Neuronal stem cell (in vitro differentiated cells): ENCODE measurements around the gene GIT1.

ENCODE experiments used
- DNase-seq: peaks from one replicate; pipeline ENCODE4 v3.0.0-alpha.2; 2013; ENCODE audit warnings: low spot score
- H2AFZ ChIP-seq: one replicate; pipeline ENCODE4 v1.6.1; 2013; ENCODE audit warnings: mild to moderate bottlenecking, low read length, inconsistent platforms
- H2AK5ac ChIP-seq: 2 replicates; pipeline ENCODE4 v1.6.1; 2013; ENCODE audit warnings: low read depth, mild to moderate bottlenecking, inconsistent platforms, low read length, moderate library complexity, mixed read lengths
- H2BK120ac ChIP-seq: 2 replicates; pipeline ENCODE4 v1.6.1; 2013; ENCODE audit warnings: low read depth, mild to moderate bottlenecking, inconsistent platforms, low read length, moderate library complexity, mixed read lengths
- H2BK12ac ChIP-seq: one replicate; pipeline ENCODE4 v1.6.1; 2013; ENCODE audit warnings: low read length, inconsistent platforms
- H2BK15ac ChIP-seq: 2 replicates; pipeline ENCODE4 v1.6.1; 2013; ENCODE audit warnings: mild to moderate bottlenecking, low read length, inconsistent platforms, mixed read lengths
- H2BK5ac ChIP-seq: one replicate; pipeline ENCODE4 v1.6.1; 2013; ENCODE audit warnings: inconsistent platforms, mild to moderate bottlenecking, low read length, moderate library complexity
- H3K14ac ChIP-seq: one replicate; pipeline ENCODE4 v1.6.1; 2013; ENCODE audit warnings: low read length, inconsistent platforms
- H3K18ac ChIP-seq: 2 replicates; pipeline ENCODE4 v1.6.1; 2013; ENCODE audit warnings: low read length, inconsistent platforms
- H3K23ac ChIP-seq: 2 replicates; pipeline ENCODE4 v1.6.1; 2013; ENCODE audit warnings: low read depth, mild to moderate bottlenecking, mixed read lengths, low read length, inconsistent platforms; ENCODE audit not compliant: poor library complexity
- H3K27ac ChIP-seq: replicated peaks from 3 replicates; pipeline ENCODE4 v1.5.1; 2013; ENCODE audit warnings: low read length, inconsistent platforms
- H3K27me3 ChIP-seq, 3 experiments: 2 replicates each; pipeline ENCODE4 v1.6.1; 2013; ENCODE audit warnings: low read length in 3 of 3, mild to moderate bottlenecking in 2 of 3, inconsistent platforms in 1 of 3, low read depth in 1 of 3, mixed read lengths in 1 of 3, moderate library complexity in 1 of 3; ENCODE audit not compliant: control insufficient read depth in 3 of 3, insufficient read depth in 3 of 3
- H3K36me3 ChIP-seq, 2 donors: replicated peaks in 1 of 2; 2 replicates each; pipeline ENCODE4 v1.6.1; 2013; ENCODE audit warnings: low read length in 2 of 2; ENCODE audit not compliant: control insufficient read depth in 2 of 2, insufficient read depth in 2 of 2
- H3K4ac ChIP-seq: 2 replicates; pipeline ENCODE4 v1.6.1; 2013; ENCODE audit warnings: inconsistent platforms, mild to moderate bottlenecking, low read length, moderate library complexity
- H3K4me1 ChIP-seq, 2 donors: 1 replicate in 1 of 2; 2 replicates in 1 of 2; pipeline ENCODE4 v1.6.1; 2013; ENCODE audit warnings: low read length in 2 of 2, low read depth in 1 of 2; ENCODE audit not compliant: control insufficient read depth in 2 of 2, insufficient read depth in 1 of 2
- H3K4me2 ChIP-seq: one replicate; pipeline ENCODE4 v1.6.1; 2013; ENCODE audit warnings: mild to moderate bottlenecking, low read length, inconsistent platforms; ENCODE audit not compliant: insufficient read depth, poor library complexity, severe bottlenecking
- H3K4me3 ChIP-seq, 2 donors: 2 replicates each; pipeline ENCODE4 v1.5.1; 2013; ENCODE audit warnings: low read length in 2 of 2, mild to moderate bottlenecking in 2 of 2, inconsistent platforms in 1 of 2, moderate library complexity in 1 of 2
- H3K79me1 ChIP-seq: one replicate; pipeline ENCODE4 v1.6.1; 2013; ENCODE audit warnings: low read depth, mild to moderate bottlenecking, inconsistent platforms, low read length, moderate library complexity
- H3K9ac ChIP-seq: one replicate; pipeline ENCODE4 v1.6.1; 2013; ENCODE audit warnings: mild to moderate bottlenecking, low read depth, low read length, inconsistent platforms; ENCODE audit not compliant: poor library complexity
- H3K9me3 ChIP-seq, 2 donors: replicated peaks in 1 of 2; 2 replicates each; pipeline versions ENCODE3 to v1.6.1; 2013; ENCODE audit warnings: low read length in 2 of 2, mild to moderate bottlenecking in 2 of 2, inconsistent platforms in 1 of 2, low read depth in 1 of 2, mixed read lengths in 1 of 2, moderate library complexity in 1 of 2; ENCODE audit not compliant: control insufficient read depth in 2 of 2, insufficient read depth in 1 of 2
- H4K8ac ChIP-seq: one replicate; pipeline ENCODE4 v1.6.1; 2013; ENCODE audit warnings: low read depth, mild to moderate bottlenecking, inconsistent platforms, low read length, moderate library complexity
- H4K91ac ChIP-seq: one replicate; pipeline ENCODE4 v1.6.1; 2013; ENCODE audit warnings: low read length, low read depth, mild to moderate bottlenecking, inconsistent platforms; ENCODE audit not compliant: poor library complexity
- WGBS, 2 donors: extraction: QIAGEN DNeasy Blood & Tissue Kit; methylation state at CpG; one replicate each; pipeline ENCODE4 v1.1.7; 2013; ENCODE audit warnings: missing lambda C conversion rate in 2 of 2, mixed read lengths in 1 of 2; ENCODE audit not compliant: insufficient read length in 2 of 2, insufficient replicate concordance in 1 of 2; ENCODE audit errors: extremely low coverage in 2 of 2; 5-methylcytosine and 5-hydroxymethylcytosine counted together

Gene GIT1

DNA sequence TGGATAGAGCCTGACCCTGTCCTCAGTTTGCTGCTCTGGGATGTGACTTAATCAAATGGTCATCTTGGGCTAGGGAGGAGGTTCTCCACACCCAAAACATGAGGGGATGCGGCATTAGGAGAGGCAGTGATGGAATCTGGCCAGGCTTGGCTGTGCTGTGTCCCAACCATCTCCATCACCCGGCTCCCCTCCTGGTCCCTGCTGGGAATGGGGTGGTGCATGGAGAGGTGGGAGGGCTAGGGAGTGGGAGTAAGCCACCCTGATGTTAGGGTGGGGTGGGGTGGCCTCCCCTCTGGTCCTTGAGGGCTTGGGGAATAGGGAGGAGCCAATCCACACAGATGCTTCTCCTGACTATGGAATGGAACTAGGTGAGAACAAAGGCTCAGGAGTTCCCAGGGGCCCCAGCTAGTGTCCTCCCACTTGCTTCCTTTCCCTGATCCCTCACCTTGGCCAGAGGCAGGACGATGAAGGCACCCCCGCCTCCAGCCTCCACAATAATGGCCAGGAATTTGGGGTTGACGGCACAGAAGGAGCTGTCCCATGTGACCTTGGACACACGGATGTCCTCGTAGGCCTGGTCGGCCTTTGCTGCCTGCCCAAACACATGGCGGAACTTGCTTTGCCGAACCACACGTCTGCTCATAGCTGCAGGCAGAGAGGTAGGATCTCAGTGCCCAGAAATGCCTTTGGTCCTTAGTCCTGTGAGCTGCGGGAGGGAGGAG is 31.5 kb upstream of the GIT1 start:
- WGBS, 2 donors, result no CpG with 5 or more reads among the region's 12 CpGs
- no peak for DNase-seq
- peaks cover 10 to 22% of the 10 kb centered on the region in 2 donors for H3K4me1 ChIP-seq
- H3K4ac ChIP-seq, result no peak overlapping the region
- H3K27me3 ChIP-seq, result peaks cover 13 to 48% (median 15%) of the 10 kb centered on the region in 3 experiments
- peak overlapping the region; percentile 81 for H2AK5ac ChIP-seq
- H3K79me1 ChIP-seq, result no peaks in the 10 kb centered on the region
- no peak overlapping the region for H2BK5ac ChIP-seq
- H3K4me3 ChIP-seq, result no peak overlapping the region
- peaks cover 0 to 8% of the 10 kb centered on the region in 2 donors for H3K9me3 ChIP-seq
- no peak overlapping the region for H2AFZ ChIP-seq
- H3K4me2 ChIP-seq, result no peak overlapping the region
- H3K9ac ChIP-seq, result no peak overlapping the region
- H2BK12ac ChIP-seq, result no peak overlapping the region
- no peak overlapping the region for H2BK120ac ChIP-seq
- H3K14ac ChIP-seq, result no peak overlapping the region
- no peak overlapping the region for H3K27ac ChIP-seq
- H4K91ac ChIP-seq, result no peak overlapping the region
- no peak overlapping the region for H2BK15ac ChIP-seq
- H4K8ac ChIP-seq, result no peak overlapping the region
- H3K36me3 ChIP-seq, result no peaks in the 10 kb centered on the region
- no peak overlapping the region for H3K18ac ChIP-seq
- peak overlapping the region; percentile 45 for H3K23ac ChIP-seq

GRCh38 chr17:29620271-29620670 is 30.8 kb upstream of the GIT1 start:
- H4K8ac ChIP-seq, result no peak overlapping the region
- no CpG with 5 or more reads among the region's 4 CpGs for WGBS, 2 donors
- H3K18ac ChIP-seq, result no peak overlapping the region
- H3K27me3 ChIP-seq, result peaks cover 13 to 52% (median 16%) of the 10 kb centered on the region in 3 experiments
- H4K91ac ChIP-seq, result no peak overlapping the region
- H3K9ac ChIP-seq, result no peak overlapping the region
- no peak overlapping the region for H2BK5ac ChIP-seq
- H3K9me3 ChIP-seq, result peaks cover 0 to 9% of the 10 kb centered on the region in 2 donors
- DNase-seq, result no peak
- no peak overlapping the region for H2AK5ac ChIP-seq
- peaks cover 0 to 1% of the 10 kb centered on the region in 2 donors for H3K36me3 ChIP-seq
- no peak overlapping the region for H3K4me2 ChIP-seq
- H3K79me1 ChIP-seq, result no peaks in the 10 kb centered on the region
- no peak overlapping the region for H2AFZ ChIP-seq
- no peak overlapping the region for H2BK120ac ChIP-seq
- no peak overlapping the region for H2BK12ac ChIP-seq
- H3K27ac ChIP-seq, result no peak overlapping the region
- peaks cover 10 to 22% of the 10 kb centered on the region in 2 donors for H3K4me1 ChIP-seq
- no peak overlapping the region for H3K4ac ChIP-seq
- H3K4me3 ChIP-seq, result no peak overlapping the region
- no peak overlapping the region for H3K23ac ChIP-seq
- no peak overlapping the region for H2BK15ac ChIP-seq
- H3K14ac ChIP-seq, result no peak overlapping the region

GRCh38 chr17:29619251-29619650 is 29.8 kb upstream of the GIT1 start:
- no peak overlapping the region for H3K4me3 ChIP-seq
- no peak overlapping the region for H3K23ac ChIP-seq
- no peaks in the 10 kb centered on the region for H3K79me1 ChIP-seq
- no peak overlapping the region for H4K91ac ChIP-seq
- peaks cover 10 to 31% of the 10 kb centered on the region in 2 donors for H3K4me1 ChIP-seq
- H4K8ac ChIP-seq, result no peak overlapping the region
- no peak overlapping the region for H3K4me2 ChIP-seq
- H3K9me3 ChIP-seq, result peaks cover 0 to 12% of the 10 kb centered on the region in 2 donors
- H2BK5ac ChIP-seq, result no peak overlapping the region
- peaks cover 0 to 4% of the 10 kb centered on the region in 2 donors for H3K36me3 ChIP-seq
- no peak overlapping the region for H3K9ac ChIP-seq
- H2BK15ac ChIP-seq, result no peak overlapping the region
- H3K14ac ChIP-seq, result no peak overlapping the region
- no peak overlapping the region for H3K4ac ChIP-seq
- no peak overlapping the region for H3K27ac ChIP-seq
- H2BK120ac ChIP-seq, result no peak overlapping the region
- H3K18ac ChIP-seq, result peak overlapping the region; percentile 0
- H2AK5ac ChIP-seq, result no peak overlapping the region
- peaks cover 13 to 52% (median 16%) of the 10 kb centered on the region in 3 experiments for H3K27me3 ChIP-seq
- H2BK12ac ChIP-seq, result no peak overlapping the region
- no peak for DNase-seq
- no peak overlapping the region for H2AFZ ChIP-seq

DNA sequence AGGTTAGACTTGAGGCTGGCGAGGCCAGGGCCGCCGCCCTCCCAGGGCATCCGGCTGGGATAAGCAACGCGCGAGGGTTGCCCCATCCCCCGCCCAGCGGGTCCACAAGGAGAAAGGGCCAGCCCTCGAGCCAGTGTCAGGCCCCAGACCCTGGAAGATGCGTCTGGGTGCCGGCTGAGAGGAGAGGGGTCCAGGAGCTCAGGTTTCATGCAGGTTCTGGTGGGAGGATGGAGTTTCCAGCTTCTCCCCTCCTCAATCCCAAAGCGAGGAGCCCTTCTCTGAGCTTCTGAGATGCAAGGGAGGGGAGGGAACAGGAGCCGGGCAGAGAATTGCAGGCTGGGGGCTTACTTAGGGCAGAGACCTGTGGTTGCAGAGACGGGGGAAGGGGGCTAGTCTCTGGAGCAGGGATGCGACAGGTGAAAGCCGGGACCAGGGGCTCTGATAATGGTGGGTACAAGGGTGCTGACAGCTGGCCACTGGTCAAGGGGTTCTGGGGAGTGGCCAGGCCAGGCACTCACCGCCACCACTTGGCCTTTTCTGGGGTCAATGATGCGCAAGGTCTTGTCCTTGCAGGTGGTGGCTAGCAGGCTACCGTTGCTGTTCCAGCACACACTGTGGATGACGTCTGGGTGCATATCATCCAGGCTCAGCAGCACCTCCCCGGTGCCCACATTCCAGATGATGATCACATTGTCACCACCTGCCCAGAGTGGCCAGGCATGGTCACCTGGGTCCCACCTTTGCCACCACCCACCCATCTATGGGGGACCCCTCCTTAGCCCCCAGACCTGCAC is 29.0 kb upstream of the GIT1 start:
- Histone ChIP-seq H3K79me1 (no peaks in the 10 kb centered on the region), H2BK12ac (peak overlapping the region; percentile 12), H4K91ac (no peak overlapping the region), H3K4ac (no peak overlapping the region), H3K14ac (no peak overlapping the region), H3K9ac (peak overlapping the region; percentile 73), H2BK15ac (no peak overlapping the region), H3K9me3 (peaks cover 0 to 12% of the 10 kb centered on the region in 2 donors), H3K36me3 (peaks cover 0 to 4% of the 10 kb centered on the region in 2 donors), H2AK5ac (peak overlapping the region; percentile 44), H3K18ac (peak overlapping the region; percentile 87), H3K27me3 (peaks cover 13 to 52% (median 16%) of the 10 kb centered on the region in 3 experiments), H3K23ac (no peak overlapping the region), H4K8ac (no peak overlapping the region), H2BK120ac (no peak overlapping the region), H3K27ac (no peak overlapping the region), H3K4me1 (peaks cover 9 to 37% of the 10 kb centered on the region in 2 donors), H2BK5ac (no peak overlapping the region), H3K4me3 (peak overlapping the region in 1 of 2 donors; percentile 22), H2AFZ (no peak overlapping the region), H3K4me2 (peak overlapping the region; percentile 78)
- no peak for DNase-seq
- WGBS, 2 donors, result no CpG with 5 or more reads among the region's 22 CpGs
